BLaER1 treated with 17β-estradiol and CSF1 and Interleukin-3, amounts not matched to agents 10 nM and 100 nM (cell line): Measurements from ENCODE around the gene GBF1.
"Not testable (repeated sequence)": the region's sequence is repeated elsewhere in the genome, so short reads cannot be mapped to it uniquely, and the experiment has no call there.

ENCODE experiments used
- H3K27ac ChIP-seq, 11 experiments: shearing (Covaris generic); formaldehyde crosslinking; 2 replicates each; pipeline ENCODE4 v1.8.1; 2022
- H3K27me3 ChIP-seq, 11 experiments: shearing (Covaris generic); formaldehyde crosslinking; 2 replicates each; pipeline ENCODE4 v1.8.1; 2022
- H3K36me3 ChIP-seq, 11 experiments: shearing (Covaris generic); formaldehyde crosslinking; 2 replicates each; pipeline ENCODE4 v1.8.1; 2022
- H3K4me1 ChIP-seq, 10 experiments: shearing (Covaris generic); formaldehyde crosslinking; 2 replicates each; pipeline ENCODE4 v1.8.1; 2022
- H3K4me2 ChIP-seq, 11 experiments: shearing (Covaris generic); formaldehyde crosslinking; 2 replicates each; pipeline ENCODE4 v1.8.1; 2022
- H3K4me3 ChIP-seq, 10 experiments: shearing (Covaris generic); formaldehyde crosslinking; 2 replicates each; pipeline ENCODE4 v1.8.1; 2022
- H3K9ac ChIP-seq, 11 experiments: shearing (Covaris generic); formaldehyde crosslinking; 2 replicates each; pipeline ENCODE4 v1.8.1; 2022
- H3K9me3 ChIP-seq, 11 experiments: shearing (Covaris generic); formaldehyde crosslinking; replicated peaks in 1 of 11; 2 replicates each; pipeline ENCODE4 v1.8.1; 2022
- H4K20me1 ChIP-seq, 11 experiments: shearing (Covaris generic); formaldehyde crosslinking; 2 replicates each; pipeline ENCODE4 v1.8.1; 2022
- Cebpa-rat ChIP-seq, 11 experiments: shearing (Covaris generic); IDR thresholded peaks; 2 replicates each; pipeline ENCODE4 v1.8.1; 2022

GBF1 gene

GRCh38 chr10:102211615-102212299 is 33.6 kb upstream of the GBF1 start:
- Histone ChIP-seq H3K27ac (no peak overlapping the region), H3K27me3 (no peaks in the 10 kb centered on the region)

GRCh38 chr10:102213599-102213998 is 31.7 kb upstream of the GBF1 start:
- H3K4me3 ChIP-seq, H3K27me3 ChIP-seq, H3K36me3 ChIP-seq, H4K20me1 ChIP-seq, H3K9me3 ChIP-seq, H3K27ac ChIP-seq, H3K9ac ChIP-seq: not testable (repeated sequence)
- peaks cover 0 to 11% (median 0%) of the 10 kb centered on the region in 10 experiments; a peak in 2 of 20 replicates for H3K4me1 ChIP-seq
- H3K4me2 ChIP-seq = peak overlapping the region in 1 of 11 experiments; percentile 46; a peak in 2 of 22 replicates

More at GRCh38 chr10:102211615-102212299, 33.6 kb upstream of the GBF1 start:
- Histone ChIP-seq H3K4me2 (no peak overlapping the region), H3K4me1 (peaks cover 0 to 11% (median 0%) of the 10 kb centered on the region in 10 experiments; a peak in 2 of 20 replicates), H3K9me3 (peaks cover 0 to 3% (median 0%) of the 10 kb centered on the region in 11 experiments; a peak in 1 of 22 replicates), H3K4me3 (no peak overlapping the region), H3K9ac (no peak overlapping the region), H3K36me3 (no peaks in the 10 kb centered on the region), H4K20me1 (no peaks in the 10 kb centered on the region)
- TF ChIP-seq Cebpa-rat (IDR thresholded peaks at IDR 0.05) = no peak

- Histone ChIP-seq H3K27me3 (peaks cover 0 to 5% (median 0%) of the 10 kb centered on the region in 11 experiments; a peak in 1 of 22 replicates), H4K20me1 (no peaks in the 10 kb centered on the region), H3K4me3 (no peak overlapping the region), H3K9ac (no peak overlapping the region), H3K4me1 (no peaks in the 10 kb centered on the region; a peak in 1 of 20 replicates), H3K36me3 (no peaks in the 10 kb centered on the region), H3K4me2 (no peak overlapping the region), H3K9me3 (no peaks in the 10 kb centered on the region), H3K27ac (no peak overlapping the region)
- TF ChIP-seq Cebpa-rat (IDR thresholded peaks at IDR 0.05) = no peak
These were observed 26.0 kb upstream of the GBF1 start for GRCh38 chr10:102219370-102219769.

GRCh38 chr10:102220612-102221011 is 24.7 kb upstream of the GBF1 start:
- Histone ChIP-seq H3K4me1 (peaks cover 2 to 5% (median 4%) of the 10 kb centered on the region in 10 experiments; a peak in 19 of 20 replicates), H3K4me3 (no peak overlapping the region), H3K27ac (no peak overlapping the region), H3K9ac (no peak overlapping the region), H3K4me2 (no peak overlapping the region), H3K27me3 (peaks cover 0 to 5% (median 0%) of the 10 kb centered on the region in 11 experiments; a peak in 1 of 22 replicates), H3K36me3 (no peaks in the 10 kb centered on the region), H4K20me1 (no peaks in the 10 kb centered on the region), H3K9me3 (no peaks in the 10 kb centered on the region)
- TF ChIP-seq Cebpa-rat (IDR thresholded peaks at IDR 0.05) = no peak

GRCh38 chr10:102222797-102223196 is 22.5 kb upstream of the GBF1 start:
- peaks cover 0 to 6% (median 0%) of the 10 kb centered on the region in 11 experiments; a peak in 3 of 22 replicates for H3K9me3 ChIP-seq
- peaks cover 16 to 26% (median 18%) of the 10 kb centered on the region in 10 experiments for H3K4me1 ChIP-seq
- no peak overlapping the region for H3K9ac ChIP-seq
- no peaks in the 10 kb centered on the region for H3K36me3 ChIP-seq
- H4K20me1 ChIP-seq = no peaks in the 10 kb centered on the region; a peak in 1 of 22 replicates
- no peak overlapping the region for H3K4me3 ChIP-seq
- no peak overlapping the region for H3K27ac ChIP-seq
- peaks cover 14 to 19% (median 16%) of the 10 kb centered on the region in 11 experiments; a peak in 20 of 22 replicates for H3K27me3 ChIP-seq
- no peak overlapping the region for H3K4me2 ChIP-seq
- TF ChIP-seq Cebpa-rat (IDR thresholded peaks at IDR 0.05) = peak in 3 of 11 experiments; percentile 22 to 59 (median 39); a peak in 2 of 22 replicates

GRCh38 chr10:102225646-102226541 is 19.4 kb upstream of the GBF1 start, which contains the start of gene ELOVL3:
TSS of gene ELOVL3 (plus strand) at chr10:102226299. CDS start at chr10:102226549, 250 bp downstream.
- peak within 1 kb of the TSS; percentile 62 to 95 (median 77) for H3K4me2 ChIP-seq
- peak within 1 kb of the TSS in 3 of 11 experiments; percentile 18 to 46 (median 24); a peak in 3 of 22 replicates for H3K9ac ChIP-seq
- peak within 1 kb of the TSS in 2 of 11 experiments; percentile 9 to 27; a peak in 4 of 22 replicates for H3K27ac ChIP-seq
- no peak for TF ChIP-seq Cebpa-rat (IDR thresholded peaks at IDR 0.05)
- no peaks in the 10 kb centered on the region for H3K36me3 ChIP-seq
- peaks cover 0 to 16% (median 9%) of the 10 kb centered on the region in 11 experiments; a peak in 15 of 22 replicates for H4K20me1 ChIP-seq
- peak within 1 kb of the TSS in 8 of 10 experiments; percentile 9 to 48 (median 39); a peak in 11 of 20 replicates for H3K4me3 ChIP-seq
- peaks cover 25 to 37% (median 28%) of the 10 kb centered on the region in 10 experiments for H3K4me1 ChIP-seq
- peaks cover 38 to 50% (median 47%) of the 10 kb centered on the region in 11 experiments for H3K27me3 ChIP-seq
- peaks cover 0 to 6% (median 0%) of the 10 kb centered on the region in 11 experiments; a peak in 3 of 22 replicates for H3K9me3 ChIP-seq

- peak overlapping the region; percentile 62 to 95 (median 77) for H3K4me2 ChIP-seq
- no peak overlapping the region; a peak in 1 of 22 replicates for H3K27ac ChIP-seq
- H3K9ac ChIP-seq = no peak overlapping the region
These were observed 18.8 kb upstream of the GBF1 start for GRCh38 chr10:102226542-102226870.

GRCh38 chr10:102227050-102227449 is 18.3 kb upstream of the GBF1 start:
- H3K27me3 ChIP-seq = peaks cover 49 to 62% (median 59%) of the 10 kb centered on the region in 11 experiments
- H3K27ac ChIP-seq = no peak overlapping the region
- H3K4me2 ChIP-seq = peak overlapping the region; percentile 62 to 95 (median 77)
- H3K36me3 ChIP-seq = no peaks in the 10 kb centered on the region
- H3K9ac ChIP-seq = no peak overlapping the region
- peaks cover 25 to 37% (median 28%) of the 10 kb centered on the region in 10 experiments for H3K4me1 ChIP-seq
- H4K20me1 ChIP-seq = peaks cover 0 to 23% (median 12%) of the 10 kb centered on the region in 11 experiments; a peak in 15 of 22 replicates
- H3K9me3 ChIP-seq = peaks cover 0 to 6% (median 0%) of the 10 kb centered on the region in 11 experiments; a peak in 3 of 22 replicates
- 0 out of 20 replicates have a peak overlapping the region, but pooled peaks of 1 of the 10 experiments have one; percentile 33 for H3K4me3 ChIP-seq
- peak in 1 of 11 experiments; percentile 58; a peak in 3 of 22 replicates for TF ChIP-seq Cebpa-rat (IDR thresholded peaks at IDR 0.05)

More at GRCh38 chr10:102226542-102226870, 18.8 kb upstream of the GBF1 start:
- Histone ChIP-seq H4K20me1 (peaks cover 0 to 20% (median 12%) of the 10 kb centered on the region in 11 experiments; a peak in 15 of 22 replicates), H3K4me1 (peaks cover 25 to 37% (median 28%) of the 10 kb centered on the region in 10 experiments), H3K27me3 (peaks cover 44 to 56% (median 53%) of the 10 kb centered on the region in 11 experiments), H3K36me3 (no peaks in the 10 kb centered on the region), H3K4me3 (peak overlapping the region in 7 of 10 experiments; percentile 33 to 48 (median 41); a peak in 11 of 20 replicates), H3K9me3 (peaks cover 0 to 6% (median 0%) of the 10 kb centered on the region in 11 experiments; a peak in 3 of 22 replicates)
- TF ChIP-seq Cebpa-rat (IDR thresholded peaks at IDR 0.05) = no peak
